ENCODE measurements around the gene PCYOX1L. TPM values are rescaled to one million over a fixed set of nuclear protein-coding genes. Genes with fewer than 3 reads are reported as not detected.

PCYOX1L gene
- total RNA-seq, 1 experiment from 2014 or later, result 15.3 TPM

DNA sequence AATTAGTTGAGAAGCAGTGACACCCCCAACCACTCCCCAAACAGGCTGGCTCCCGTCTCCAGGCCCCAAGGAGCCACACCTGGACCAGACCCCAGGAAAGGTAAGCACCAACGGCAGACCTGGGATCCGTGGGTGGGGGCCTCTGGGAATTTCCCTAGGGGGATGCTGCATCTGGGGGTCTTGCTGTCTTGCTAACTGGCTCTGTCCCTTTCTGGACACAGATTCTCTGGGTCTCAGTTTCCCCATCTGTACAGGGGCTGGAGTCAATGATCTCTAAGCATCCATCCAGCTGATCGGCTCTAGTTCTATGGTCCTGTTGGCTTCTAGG is 49.1 kb downstream of the PCYOX1L start:
- Mint-ChIP-seq H3K27ac (peak overlapping the region in 2 of 3 experiments; percentile 54 to 76; a peak in 1 of 7 replicates), H3K9me3 (no peaks in the 10 kb centered on the region), H3K4me3 (no peak overlapping the region), H3K27me3 (ENCODE audit: low read depth) (no peaks in the 10 kb centered on the region), H3K4me1 (peaks cover 34 to 53% of the 10 kb centered on the region in 2 experiments), H3K36me3 (ENCODE audit: insufficient read depth in 1 of 3, low read depth in 3 of 3) (no peaks in the 10 kb centered on the region)
- no peaks in the 10 kb centered on the region for H3K23me2 ChIP-seq (ENCODE audit: insufficient read length, low read depth, low read length, poor library complexity, severe bottlenecking)
- H3K79me1 ChIP-seq (ENCODE audit: insufficient read depth, low read depth, low read length, poor library complexity, severe bottlenecking), result no peaks in the 10 kb centered on the region
- H3K23ac ChIP-seq (ENCODE audit: insufficient read length, low read depth, low read length), result no peak overlapping the region
- H2BK5ac ChIP-seq (ENCODE audit: insufficient read length, low read length), result no peak overlapping the region
- H3K4ac ChIP-seq (ENCODE audit: low read depth, low read length), result no peak overlapping the region
- H3K56ac ChIP-seq (ENCODE audit: insufficient read length, low read depth, low read length), result no peak overlapping the region
- no peak overlapping the region for H3K4me2 ChIP-seq (ENCODE audit: insufficient read depth, insufficient read length, low read length)
- H3K27ac ChIP-seq (ENCODE audit: insufficient read length, low read depth, low read length), result no peak overlapping the region
- H2BK20ac ChIP-seq (ENCODE audit: low read depth, low read length, poor library complexity, severe bottlenecking), result no peak overlapping the region
- no peak overlapping the region for H4K8ac ChIP-seq (replicated peaks; ENCODE audit: insufficient read length, low read depth, low read length)
- DNase-seq, result no peak
- H3K9ac ChIP-seq (ENCODE audit: extremely low read depth, insufficient read length, low read length), result no peak overlapping the region
- WGBS (ENCODE audit: extremely low coverage, insufficient read length, low lambda C conversion rate), result no CpG with 5 or more reads among the region's 4 CpGs
- no peak for TF ChIP-seq CTCF (conservative IDR thresholded peaks at IDR 0.05)
- H2AK5ac ChIP-seq (ENCODE audit: insufficient read length, low read length), result no peak overlapping the region
- no peak overlapping the region for H3K18ac ChIP-seq (ENCODE audit: insufficient read length, low read depth, low read length)
- H3T11ph ChIP-seq (ENCODE audit: low read length), result no peak overlapping the region
- no peak overlapping the region for H2BK15ac ChIP-seq (ENCODE audit: low read depth, low read length)
- H4K5ac ChIP-seq (ENCODE audit: insufficient read length, low read depth, low read length), result no peak overlapping the region
- H3K27me3 ChIP-seq (ENCODE audit: insufficient read depth, low read length), result no peaks in the 10 kb centered on the region
- H3K4me1 ChIP-seq (ENCODE audit: insufficient read depth, low read length), result no peaks in the 10 kb centered on the region; the same call in 1 of the 2 replicates
- no peaks in the 10 kb centered on the region for H3K79me2 ChIP-seq (ENCODE audit: insufficient read depth, low read length)
- H2BK12ac ChIP-seq (ENCODE audit: insufficient read length, low read depth, low read length), result no peak overlapping the region
- no peak overlapping the region for H2AFZ ChIP-seq (ENCODE audit: low read length)
- no peak overlapping the region for H2BK120ac ChIP-seq (ENCODE audit: low read depth, low read length, poor library complexity, severe bottlenecking)
- H3K14ac ChIP-seq (ENCODE audit: insufficient read depth, low read length), result no peak overlapping the region; the same call in 1 of the 2 replicates
- no peaks in the 10 kb centered on the region for H4K20me1 ChIP-seq (ENCODE audit: control insufficient read depth, insufficient read depth, insufficient read length)
- H3K9me3 ChIP-seq (ENCODE audit: control insufficient read depth, low read depth, low read length), result no peaks in the 10 kb centered on the region
- no peak overlapping the region for H4K91ac ChIP-seq (ENCODE audit: insufficient read length, low read depth, low read length)

Data from H9 (cell line).